Mucosa of descending colon (tissue), 3 donors: ENCODE data around the gene LRRFIP1. TPM values are rescaled to one million over a fixed set of nuclear protein-coding genes. Genes with fewer than 3 reads are reported as not detected.
"Not testable (repeated sequence)": the region's sequence is repeated elsewhere in the genome, so short reads cannot be mapped to it uniquely, and the experiment has no call there.

Experiments
- ATAC-seq: fragments of 200-7000 bp; cut with Tn5 transposase; one replicate; pipeline ENCODE4 v1.9.1; 2020; ENCODE audit warnings: mild to moderate bottlenecking, moderate library complexity
- DNase-seq, 3 donors: peaks; one replicate each; pipeline ENCODE4 v3.0.0-alpha.2; 2020
- H3K36me3 ChIP-seq: fragments of 200-600 bp; one replicate; pipeline ENCODE4 v1.8.0; 2021; ENCODE audit warnings: low read depth, mild to moderate bottlenecking
- H3K4me1 ChIP-seq: fragments of 200-600 bp; one replicate; pipeline ENCODE4 v1.8.0; 2021; ENCODE audit warnings: low read depth, mild to moderate bottlenecking
- H3K4me3 ChIP-seq: fragments of 200-600 bp; one replicate; pipeline ENCODE4 v1.8.0; 2021; ENCODE audit warnings: mild to moderate bottlenecking
- H3K9me3 ChIP-seq: fragments of 200-600 bp; one replicate; pipeline ENCODE4 v1.8.0; 2021; ENCODE audit warnings: mild to moderate bottlenecking
- intact Hi-C, 2 donors: fragments of 100-400 bp; cut with DNase I in 1 of 2; cut with micrococcal nuclease in 1 of 2; formaldehyde crosslinking; loops; one replicate each; pipeline versions ENCODE4 v1.11.0 to v1.11.1; 2022; cut with DNase I, micrococcal nuclease
- total RNA-seq, 3 donors: library from RNA; stranded (reverse); fragmentation: NEBNext Ultra II Directional in 2 of 3; extraction: Animal tissue kit (Norgen Biotek cat#: 25700) in 2 of 3; gene quantifications; one replicate each; pipeline versions ENCODE4 v1.2.1 to v1.2.4, GENCODE V29; 2021 to 2023
- TF ChIP-seq, protein P1 (sequence below): fragments of 200-600 bp; IDR thresholded peaks from one replicate; pipeline ENCODE4 v1.8.0; 2022; ENCODE audit warnings: antibody characterized with exemption, mild to moderate bottlenecking
- donor health status: DM: no; HTN: no; CAD: no; lungs with moderate emphysema.
- donor health status: DM: no; HTN: no; CAD: no.
- donor health status: DM: no; HTN: yes; CAD: no.

Gene LRRFIP1
- total RNA-seq, 3 donors from 2014 or later: 114 to 157 (median 120) TPM

DNA sequence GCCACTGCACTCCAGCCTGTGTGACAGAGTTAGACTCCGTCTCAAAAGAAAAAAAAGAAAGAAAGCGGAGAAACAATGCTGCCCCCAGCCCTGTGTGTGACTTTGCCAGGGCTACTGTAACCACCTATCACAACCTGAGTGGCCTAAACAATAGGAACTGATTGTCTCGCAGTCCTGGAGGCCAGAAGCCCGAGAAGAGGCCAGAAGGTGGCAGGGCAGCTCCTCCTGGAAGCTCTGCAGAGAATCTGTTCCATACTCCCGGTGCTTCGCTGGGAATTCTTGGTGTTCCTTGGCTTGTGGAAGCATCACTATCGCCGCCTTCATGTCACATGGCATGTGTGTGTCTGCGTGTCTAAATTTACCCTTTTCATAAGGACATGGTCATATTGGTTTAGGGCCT, 22.4 kb upstream of the LRRFIP1 start:
- H3K9me3 ChIP-seq: no peaks in the 10 kb centered on the region
- TF ChIP-seq, protein P1, sequence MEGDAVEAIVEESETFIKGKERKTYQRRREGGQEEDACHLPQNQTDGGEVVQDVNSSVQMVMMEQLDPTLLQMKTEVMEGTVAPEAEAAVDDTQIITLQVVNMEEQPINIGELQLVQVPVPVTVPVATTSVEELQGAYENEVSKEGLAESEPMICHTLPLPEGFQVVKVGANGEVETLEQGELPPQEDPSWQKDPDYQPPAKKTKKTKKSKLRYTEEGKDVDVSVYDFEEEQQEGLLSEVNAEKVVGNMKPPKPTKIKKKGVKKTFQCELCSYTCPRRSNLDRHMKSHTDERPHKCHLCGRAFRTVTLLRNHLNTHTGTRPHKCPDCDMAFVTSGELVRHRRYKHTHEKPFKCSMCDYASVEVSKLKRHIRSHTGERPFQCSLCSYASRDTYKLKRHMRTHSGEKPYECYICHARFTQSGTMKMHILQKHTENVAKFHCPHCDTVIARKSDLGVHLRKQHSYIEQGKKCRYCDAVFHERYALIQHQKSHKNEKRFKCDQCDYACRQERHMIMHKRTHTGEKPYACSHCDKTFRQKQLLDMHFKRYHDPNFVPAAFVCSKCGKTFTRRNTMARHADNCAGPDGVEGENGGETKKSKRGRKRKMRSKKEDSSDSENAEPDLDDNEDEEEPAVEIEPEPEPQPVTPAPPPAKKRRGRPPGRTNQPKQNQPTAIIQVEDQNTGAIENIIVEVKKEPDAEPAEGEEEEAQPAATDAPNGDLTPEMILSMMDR: no peak
- H3K4me1 ChIP-seq: no peaks in the 10 kb centered on the region
- ATAC-seq: peak; percentile 64
- H3K36me3 ChIP-seq: no peaks in the 10 kb centered on the region
- no peak overlapping the region for H3K4me3 ChIP-seq
- intact Hi-C loops: no loop called here
- peak in 1 of 3 donors; percentile 56 for DNase-seq

DNA sequence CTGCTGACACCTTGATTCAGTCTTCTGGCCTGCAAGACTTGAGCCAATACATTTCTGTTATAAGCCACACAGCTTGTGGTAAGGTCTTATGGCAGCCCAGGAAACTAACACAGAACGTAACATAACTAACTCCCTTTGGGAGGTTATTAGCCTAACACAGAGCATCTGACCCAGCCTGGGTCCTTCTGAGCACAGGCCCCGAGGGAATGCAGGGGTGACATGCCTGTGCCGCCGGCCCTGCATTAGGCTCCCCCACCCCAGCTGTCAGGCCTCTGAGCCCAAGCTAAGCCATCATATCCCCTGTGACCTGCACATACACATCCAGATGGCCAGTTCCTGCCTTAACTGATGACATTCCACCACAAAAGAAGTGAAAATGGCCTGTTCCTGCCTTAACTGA, 20.9 kb upstream of the LRRFIP1 start:
- H3K4me1 ChIP-seq, DNase-seq, intact Hi-C loops, ATAC-seq, H3K4me3 ChIP-seq, H3K9me3 ChIP-seq, H3K36me3 ChIP-seq: not testable (repeated sequence)

DNA sequence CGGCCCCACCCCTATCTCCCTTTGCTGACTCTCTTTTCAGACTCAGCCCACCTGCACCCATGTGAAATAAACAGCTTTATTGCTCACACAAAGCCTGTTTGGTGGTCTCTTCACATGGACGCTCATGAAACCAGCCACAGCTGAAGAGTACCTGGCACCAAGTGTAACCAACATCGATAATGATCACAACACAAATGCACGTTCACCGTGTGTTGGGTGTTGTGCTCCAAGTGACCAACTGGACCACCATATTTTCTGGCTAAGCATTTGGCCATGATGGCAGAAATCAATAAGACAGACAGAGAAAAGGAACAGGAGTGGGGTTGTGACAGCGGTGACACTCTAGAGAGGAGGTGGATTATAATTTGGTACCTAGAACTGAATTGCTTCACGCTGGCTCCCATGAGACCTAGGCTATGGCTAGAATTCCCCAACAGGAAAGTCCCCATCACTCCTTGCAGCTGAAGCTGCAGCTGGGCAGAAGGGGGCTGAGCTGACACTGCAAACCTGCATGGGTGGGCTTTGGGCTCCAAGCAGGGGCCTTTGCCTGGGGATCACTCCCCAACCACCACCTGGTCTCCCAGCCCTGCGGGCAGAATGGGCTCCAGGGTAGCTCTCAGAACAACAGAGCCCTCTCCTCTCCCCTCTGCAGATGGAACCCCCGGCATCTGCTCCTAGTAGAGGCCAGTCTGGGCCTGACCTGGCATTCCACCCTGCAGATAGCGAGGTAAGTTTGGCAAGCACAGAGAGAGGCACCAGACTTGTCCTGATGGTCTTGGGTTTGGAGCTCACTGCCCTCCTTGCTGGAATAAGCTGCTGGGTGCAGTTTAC, 14.6 kb upstream of the LRRFIP1 start:
- Histone ChIP-seq H3K4me3 (no peak overlapping the region), H3K9me3 (no peaks in the 10 kb centered on the region), H3K36me3 (no peaks in the 10 kb centered on the region), H3K4me1 (peaks cover 4% of the 10 kb centered on the region)
- TF ChIP-seq, protein P1: no peak
- ATAC-seq: no peak
- intact Hi-C loops: no loop called here
- DNase-seq: no peak

DNA sequence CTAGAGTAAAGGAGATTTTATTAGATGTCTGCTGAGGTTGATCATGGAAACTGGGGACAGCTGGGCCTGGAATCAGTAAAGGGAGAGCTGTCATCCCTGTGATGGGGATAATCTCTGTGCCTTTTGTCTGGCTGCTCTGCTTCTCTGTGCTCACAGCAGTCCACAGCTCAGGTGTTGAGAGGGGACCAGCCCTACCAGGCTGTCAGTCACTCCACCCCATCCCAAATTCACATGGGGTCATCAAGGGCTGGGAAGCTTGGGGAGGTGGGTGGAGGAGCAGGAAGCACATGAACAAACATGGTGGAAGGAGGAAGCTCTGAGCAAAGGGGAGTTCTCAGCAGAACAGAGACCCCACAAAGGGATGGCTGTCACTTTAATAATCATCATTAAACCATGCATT, 13.7 kb upstream of the LRRFIP1 start:
- TF ChIP-seq, protein P1: no peak
- ATAC-seq (no peak), DNase-seq (no peak)
- no peaks in the 10 kb centered on the region for H3K36me3 ChIP-seq
- no peak overlapping the region for H3K4me3 ChIP-seq
- peaks cover 4% of the 10 kb centered on the region for H3K4me1 ChIP-seq
- no peaks in the 10 kb centered on the region for H3K9me3 ChIP-seq
- intact Hi-C loops: no loop called here

DNA sequence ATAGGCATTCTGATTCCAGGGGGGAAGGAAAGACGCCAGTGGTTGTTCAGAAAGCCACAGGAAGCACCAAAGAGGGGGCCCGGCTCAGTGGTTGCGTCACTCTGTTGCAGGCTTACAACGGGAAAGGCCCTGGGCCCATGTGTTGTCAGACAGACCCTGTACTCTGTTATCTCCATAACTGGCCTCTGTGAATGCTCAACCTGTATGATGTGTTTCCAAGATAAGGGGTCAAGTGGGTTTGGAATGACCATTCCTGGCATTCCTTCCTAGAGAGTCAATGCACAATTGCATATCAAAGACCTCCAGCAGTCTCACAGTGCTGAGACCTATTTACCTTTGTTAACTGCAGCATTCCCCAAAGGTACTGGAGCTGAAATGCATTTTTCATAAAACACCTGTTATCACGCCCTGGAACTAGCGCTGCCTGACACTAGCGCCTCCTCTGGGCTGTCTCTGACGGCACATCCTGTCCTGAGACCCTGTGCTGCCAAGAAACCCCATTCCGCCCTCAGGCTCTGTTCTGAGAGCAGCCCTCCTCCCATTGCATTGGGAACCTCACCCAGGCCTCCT, 13.2 kb upstream of the LRRFIP1 start:
- DNase-seq (no peak), ATAC-seq (no peak)
- no peaks in the 10 kb centered on the region for H3K9me3 ChIP-seq
- no peak overlapping the region for H3K4me3 ChIP-seq
- no peaks in the 10 kb centered on the region for H3K36me3 ChIP-seq
- TF ChIP-seq, protein P1: no peak
- intact Hi-C loops: no loop called here
- H3K4me1 ChIP-seq: peaks cover 4% of the 10 kb centered on the region

DNA sequence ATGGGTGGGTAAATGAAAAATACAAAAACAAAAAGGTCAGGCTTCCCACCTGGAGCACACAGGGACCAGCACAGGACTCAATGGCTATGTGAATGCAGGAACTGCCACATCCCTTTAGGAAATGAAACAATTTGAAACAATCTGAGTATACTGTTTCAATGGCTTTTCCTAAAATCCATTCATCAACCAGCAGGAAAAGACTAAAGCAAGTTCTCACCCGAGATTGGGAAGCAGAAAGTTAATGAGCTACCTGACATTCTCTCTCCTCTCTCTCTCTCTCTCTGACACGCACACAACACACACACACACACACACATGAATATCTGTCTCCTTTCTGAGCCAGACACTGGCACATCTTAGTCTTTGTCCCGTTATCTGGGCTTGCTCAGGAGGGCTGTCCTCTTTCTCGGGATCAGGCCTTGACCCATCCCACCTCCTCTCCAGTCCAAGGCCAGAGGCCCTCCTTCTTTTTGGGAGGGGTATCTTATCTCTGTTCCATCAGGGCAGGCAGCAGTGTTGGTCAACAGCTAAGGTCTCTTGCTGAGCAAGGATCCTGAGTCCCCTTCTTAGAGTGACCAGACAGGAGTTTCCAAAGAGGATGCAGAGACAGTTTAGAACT, 11.6 kb upstream of the LRRFIP1 start:
- ATAC-seq (no peak), DNase-seq (no peak)
- Histone ChIP-seq H3K36me3 (no peaks in the 10 kb centered on the region), H3K4me3 (no peak overlapping the region), H3K4me1 (peaks cover 4% of the 10 kb centered on the region), H3K9me3 (no peaks in the 10 kb centered on the region)
- intact Hi-C loops: no loop called here
- TF ChIP-seq, protein P1: no peak
